Stimulated activated naive CD8-positive, alpha-beta T cell treated with anti-CD3 and anti-CD28 coated beads, Interleukin-15, Interleukin-2, amounts not matched to agents 100 U/mL and 50 U/mL, for 24 hours (primary cell): Measurements from ENCODE around the gene PIAS2.
"Not testable (repeated sequence)": the region's sequence is repeated elsewhere in the genome, so short reads cannot be mapped to it uniquely, and the experiment has no call there.

Experiments used
- ATAC-seq: fragments of 150-1000 bp; cut with Tn5 transposase; one replicate; pipeline ENCODE4 v1.10.0; 2021
- DNase-seq: peaks from one replicate; pipeline ENCODE4 v3.0.0; 2021

The PIAS2 gene

DNA sequence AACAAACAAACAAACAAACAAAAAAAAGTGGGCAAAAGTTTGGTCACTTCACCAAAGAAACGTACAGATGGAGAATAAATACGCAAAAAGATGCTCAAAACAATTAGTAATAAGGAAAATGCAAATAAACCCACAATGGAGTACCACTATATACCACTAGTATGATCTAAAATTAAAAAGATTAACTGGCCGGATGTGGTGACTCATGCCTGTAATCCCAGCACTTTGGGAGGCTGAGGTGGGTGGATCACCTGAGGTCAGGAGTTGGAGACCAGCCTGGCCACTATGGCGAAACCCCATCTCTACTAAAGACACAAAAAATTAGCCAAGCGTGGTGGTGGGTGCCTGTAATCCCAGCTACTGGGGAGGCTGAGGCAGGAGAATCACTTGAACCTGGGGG lies 84.9 kb downstream of the PIAS2 start:
- DNase-seq = not testable (repeated sequence)

DNA sequence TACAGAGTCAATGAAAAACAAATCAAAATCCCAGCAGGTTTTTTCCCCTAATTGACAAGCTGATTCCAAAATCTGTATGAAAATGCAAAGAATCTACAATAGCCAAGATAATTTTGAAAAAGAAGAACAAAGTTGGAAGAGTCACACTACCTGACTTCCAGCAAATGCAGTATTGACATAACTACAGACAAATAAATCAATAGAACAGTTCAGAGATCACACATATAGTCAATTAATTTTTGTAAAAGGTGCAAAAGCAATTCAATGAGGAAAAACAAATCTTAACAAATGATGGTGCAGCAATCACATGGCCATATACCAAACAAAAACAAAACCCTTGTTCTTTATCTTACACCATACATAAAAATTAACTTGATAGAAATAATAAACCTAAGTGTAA lies 85.9 kb downstream of the PIAS2 start:
- ATAC-seq = no peak
- DNase-seq = no peak

More for the DNA sequence above, 84.9 kb downstream of the PIAS2 start:
- not testable (repeated sequence) for ATAC-seq

DNA sequence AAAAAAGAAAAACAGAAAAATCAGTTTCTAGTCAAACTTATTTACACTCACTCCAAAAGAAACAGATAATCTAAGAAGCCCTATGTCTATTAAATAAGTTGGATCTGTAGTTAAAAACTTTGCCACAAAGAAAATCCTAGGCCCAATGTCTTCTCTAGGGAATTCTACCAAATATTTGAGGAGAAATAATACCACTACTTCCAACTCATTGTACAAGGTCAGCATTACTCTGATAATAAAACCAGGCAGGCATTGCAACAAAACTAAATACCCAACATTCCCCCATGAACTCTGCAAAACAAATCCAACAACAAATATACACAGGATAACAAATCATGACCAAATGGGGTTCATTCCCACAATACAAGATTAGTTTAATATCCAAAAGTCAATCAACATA lies 86.7 kb downstream of the PIAS2 start:
- ATAC-seq = no peak
- DNase-seq = no peak

DNA sequence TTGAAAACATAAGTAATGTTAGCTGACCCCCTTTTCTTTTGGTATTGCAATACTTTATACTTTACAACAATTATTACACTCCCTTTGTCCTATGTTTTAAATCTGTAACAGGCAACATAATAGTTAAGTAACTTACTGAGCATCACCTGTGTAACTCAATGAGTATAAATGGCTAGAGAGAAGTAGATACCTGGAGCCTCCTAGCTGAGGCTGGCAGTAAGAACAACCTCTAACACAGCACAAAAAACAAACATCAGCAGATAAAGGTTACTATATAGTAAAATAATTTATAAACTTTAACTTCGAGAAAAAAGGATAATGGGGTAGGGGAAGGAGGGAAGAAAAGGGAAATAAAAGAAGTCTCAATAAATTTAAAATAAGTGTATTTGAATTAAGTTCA lies 87.4 kb downstream of the PIAS2 start:
- ATAC-seq = no peak
- no peak for DNase-seq

DNA sequence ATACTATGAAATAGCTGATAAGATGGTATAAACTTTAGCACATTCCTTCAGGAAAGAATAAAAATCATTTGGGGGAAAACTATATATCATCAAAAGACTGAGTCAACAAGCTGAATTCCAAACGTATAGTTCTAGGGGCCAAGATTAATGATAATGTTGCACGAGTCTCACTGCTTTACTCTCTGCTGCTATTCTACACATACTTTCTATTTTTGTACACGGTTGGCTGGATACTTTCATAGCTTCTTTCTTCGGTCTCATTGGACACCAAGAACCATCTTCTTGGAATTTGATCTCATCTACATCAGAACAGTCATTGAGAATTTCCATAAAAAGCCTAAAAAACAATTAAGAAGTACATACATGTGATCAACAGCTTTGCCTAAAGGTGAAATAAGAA lies 87.8 kb downstream of the PIAS2 start:
- DNase-seq = no peak
- ATAC-seq = no peak

DNA sequence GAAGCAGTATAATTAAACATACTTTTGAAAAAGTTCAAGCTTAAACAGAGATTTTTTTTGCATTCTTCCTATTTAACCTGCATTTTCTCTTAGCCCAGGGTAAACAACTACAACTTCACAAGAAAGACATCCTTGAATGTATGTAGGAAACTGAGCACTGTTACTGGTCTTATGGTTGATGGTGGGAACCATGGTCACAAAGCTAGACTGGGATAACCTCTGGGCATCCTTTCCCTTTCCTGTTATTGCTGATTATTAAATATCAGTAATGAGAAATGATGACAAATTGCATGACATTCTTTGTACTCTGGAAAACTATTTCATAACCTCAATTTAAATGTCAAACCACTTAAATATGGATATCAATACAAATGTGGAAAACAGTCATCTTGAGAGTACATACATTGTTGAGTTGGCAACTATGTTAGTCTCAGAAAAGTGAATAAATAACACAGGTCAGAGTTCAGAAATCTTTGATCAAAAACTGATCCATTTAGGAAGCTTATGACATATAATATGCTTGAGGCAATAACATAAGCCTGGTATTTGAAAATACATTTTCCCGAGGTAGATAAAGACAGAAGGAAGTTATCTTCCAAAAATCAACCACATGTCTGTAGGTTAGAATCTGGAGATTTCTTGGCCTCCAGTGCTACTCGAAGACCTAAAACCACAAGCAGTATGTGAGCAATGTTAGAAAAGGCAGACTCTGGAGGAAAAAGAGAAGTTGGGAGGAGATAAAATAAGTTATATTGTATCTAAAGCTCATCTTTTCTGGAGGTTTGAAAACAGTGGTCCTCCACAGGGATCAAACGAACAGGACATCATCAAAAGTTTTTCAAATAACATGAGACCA lies 95.2 kb downstream of the PIAS2 start:
- ATAC-seq (peak; percentile 72), DNase-seq (no peak)

DNA sequence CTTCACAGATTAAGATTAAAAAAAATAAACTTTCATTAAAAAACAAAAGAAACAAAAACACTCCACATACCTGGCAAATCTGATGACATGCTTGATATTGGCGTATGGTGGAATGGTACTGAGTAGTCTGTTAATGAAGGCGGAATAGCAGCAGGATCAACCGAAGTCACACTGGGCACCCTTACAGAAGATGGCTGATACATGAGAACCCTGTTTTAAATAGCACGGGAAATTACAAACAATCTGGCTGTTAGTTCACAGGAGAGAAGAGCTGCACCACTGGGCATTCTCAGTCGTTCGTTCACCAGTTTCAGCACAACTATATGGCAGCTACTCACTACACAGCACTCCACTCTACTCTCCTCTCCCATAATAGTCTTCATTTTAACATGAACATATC lies 96.4 kb downstream of the PIAS2 start:
- DNase-seq = no peak
- no peak for ATAC-seq

DNA sequence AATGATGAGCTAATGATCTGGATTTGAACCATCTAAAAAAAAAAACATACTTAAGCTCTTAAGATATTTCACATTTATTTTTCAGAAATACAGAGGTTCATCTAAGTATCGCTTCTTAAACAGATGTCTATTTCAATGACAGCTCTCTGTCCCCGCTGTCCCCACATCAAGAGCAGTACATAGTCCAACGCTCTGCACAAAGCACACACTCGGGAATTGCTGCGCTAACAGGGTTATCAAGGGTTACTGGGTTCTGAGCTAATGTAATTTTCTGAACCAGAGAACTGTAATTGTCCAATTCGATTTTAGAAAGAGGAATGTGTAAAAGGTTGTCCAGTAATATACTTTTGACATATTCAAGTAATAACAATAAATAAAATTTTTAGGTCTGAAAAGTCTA lies 101.6 kb downstream of the PIAS2 start:
- ATAC-seq (no peak), DNase-seq (no peak)

DNA sequence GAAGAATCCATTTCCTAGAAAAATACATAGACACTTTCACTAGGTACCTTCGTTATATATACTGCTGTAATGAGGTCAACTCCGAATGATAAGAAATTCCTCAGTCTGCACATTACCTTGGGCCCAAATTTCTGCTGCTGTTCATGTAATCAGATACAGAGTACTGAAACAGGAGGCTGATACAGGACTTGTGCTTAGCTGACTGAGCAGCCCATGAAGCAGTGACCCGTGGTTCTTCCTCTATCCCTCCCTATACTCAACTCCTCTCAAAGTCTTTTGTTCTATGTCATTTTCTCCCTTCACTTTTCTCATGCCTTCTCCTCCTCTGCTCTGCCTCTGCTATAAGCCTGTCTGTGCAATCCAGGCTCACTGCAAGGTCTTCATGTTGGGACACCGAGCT lies 102.9 kb downstream of the PIAS2 start:
- ATAC-seq (no peak), DNase-seq (no peak)

DNA sequence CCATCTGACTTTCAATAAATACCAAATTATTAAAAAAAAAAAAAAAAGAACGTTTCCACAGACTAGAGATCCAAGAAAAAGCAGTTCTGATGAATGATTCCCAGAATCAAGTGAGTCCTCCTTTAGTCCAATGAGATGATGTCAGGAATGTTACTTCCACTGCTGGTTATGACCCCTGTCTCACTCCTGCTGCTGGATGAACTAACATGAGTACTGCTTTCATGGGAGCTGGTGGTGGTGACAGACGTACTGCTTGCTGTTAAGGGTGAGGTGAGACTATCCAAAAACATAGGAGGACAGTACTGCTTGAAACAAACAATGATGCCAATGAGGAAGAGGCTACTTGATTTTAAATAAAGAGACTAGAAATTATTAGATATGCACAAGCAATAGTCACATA lies 105.0 kb downstream of the PIAS2 start:
- DNase-seq = no peak
- no peak for ATAC-seq

DNA sequence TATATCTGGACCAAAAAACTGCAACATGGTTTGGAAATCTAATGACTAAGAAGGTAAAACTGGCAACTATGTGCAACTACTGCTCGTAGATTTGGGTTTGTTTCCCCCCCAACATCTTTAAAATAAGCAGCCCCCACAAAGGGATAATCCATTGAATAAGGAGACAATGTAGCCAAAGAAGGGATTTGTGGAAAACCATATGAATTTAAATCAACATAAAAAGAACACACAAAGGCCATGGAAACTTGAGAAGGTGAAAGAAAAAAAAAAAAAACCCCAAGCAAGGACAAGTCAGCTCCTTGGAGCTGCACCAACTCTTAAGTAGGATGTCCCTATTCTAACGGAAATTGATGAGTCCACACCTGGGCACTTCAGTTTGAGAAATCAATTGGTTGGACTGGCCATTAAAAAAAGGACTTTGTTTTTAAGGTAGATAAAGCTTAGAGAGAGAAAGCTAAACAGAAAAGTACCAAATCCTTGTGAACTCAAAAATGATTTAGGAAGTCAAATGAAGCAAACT lies 106.8 kb downstream of the PIAS2 start:
- DNase-seq = no peak

DNA sequence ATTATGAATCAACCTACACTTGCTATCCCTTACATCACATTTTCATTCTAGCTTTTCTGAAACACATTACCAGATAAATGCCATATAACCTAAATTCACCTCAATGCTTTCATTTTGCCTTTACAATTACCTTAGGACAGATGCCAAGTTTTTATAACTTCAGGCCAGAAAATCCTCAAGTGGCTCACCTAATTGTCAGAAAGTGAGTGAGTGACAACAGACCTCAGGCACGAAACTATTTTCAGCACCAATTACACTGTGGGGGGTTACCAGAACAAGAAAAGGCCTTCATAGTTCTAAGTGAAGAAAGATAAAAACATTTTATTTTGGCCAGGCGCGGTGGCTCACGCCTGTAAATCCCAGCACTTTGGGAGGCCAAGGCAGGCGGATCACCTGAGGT lies 108.2 kb downstream of the PIAS2 start:
- DNase-seq (no peak), ATAC-seq (no peak)

More for the DNA sequence above, 106.8 kb downstream of the PIAS2 start:
- ATAC-seq = no peak

DNA sequence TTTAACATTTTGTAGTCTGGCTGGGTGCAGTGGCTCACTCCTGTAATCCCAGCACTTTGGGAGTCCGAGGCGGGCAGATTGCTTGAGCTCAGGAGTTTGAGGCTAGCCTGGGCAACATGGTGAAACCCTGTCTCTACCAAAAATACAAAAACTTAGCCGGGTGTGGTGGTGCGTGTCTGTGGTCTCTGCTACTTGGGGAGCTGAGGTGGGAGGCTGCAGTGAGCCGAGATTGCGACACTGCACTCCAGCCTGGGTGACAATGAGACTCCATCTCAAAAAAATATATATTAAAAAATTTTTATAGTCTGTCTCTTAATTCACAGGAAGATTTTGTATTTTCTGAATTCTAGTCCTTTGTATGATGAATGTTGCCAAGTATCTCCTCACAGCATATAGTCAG lies 121.4 kb downstream of the PIAS2 start:
- not testable (repeated sequence) for ATAC-seq

DNA sequence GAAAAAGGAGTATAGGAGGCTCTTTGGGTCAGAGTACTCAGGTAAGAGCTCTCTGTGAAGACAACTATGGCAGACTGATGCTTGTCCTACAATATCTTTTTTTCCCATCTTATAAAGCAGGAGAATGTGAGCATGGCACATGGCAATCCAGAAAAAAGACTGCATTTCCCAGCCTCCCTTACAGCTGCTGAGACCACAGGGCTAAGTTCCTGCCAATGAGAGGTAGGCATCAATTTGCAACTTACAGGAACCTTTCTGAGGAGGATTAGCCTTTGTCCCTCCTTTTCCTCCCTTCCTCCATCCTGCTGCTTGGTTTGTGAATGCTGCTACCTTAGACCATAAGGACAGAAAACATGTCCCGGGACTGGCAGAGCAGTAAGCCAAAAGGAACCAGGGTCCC lies 122.7 kb downstream of the PIAS2 start:
- ATAC-seq (no peak), DNase-seq (no peak)

More for the DNA sequence above, 121.4 kb downstream of the PIAS2 start:
- not testable (repeated sequence) for DNase-seq

DNA sequence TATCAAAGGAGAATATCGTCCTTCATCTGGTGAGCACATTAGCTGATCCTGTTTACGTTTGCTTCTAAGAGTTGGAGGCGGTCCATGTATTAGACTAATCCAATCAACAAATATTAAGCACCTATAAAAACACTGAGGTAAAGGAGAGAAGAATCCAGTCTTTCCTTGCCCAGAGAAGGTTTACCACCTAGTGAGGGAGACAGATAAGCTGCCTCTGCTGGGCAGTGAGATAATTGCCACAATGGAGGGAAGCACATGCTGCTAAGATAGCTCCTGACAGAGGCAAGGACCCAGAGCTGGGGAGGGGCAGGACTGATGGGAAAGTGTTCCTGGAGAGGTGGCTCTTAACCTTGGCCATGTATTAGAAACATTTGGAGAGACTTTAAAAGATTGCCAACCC lies 123.7 kb downstream of the PIAS2 start:
- no peak for ATAC-seq

DNA sequence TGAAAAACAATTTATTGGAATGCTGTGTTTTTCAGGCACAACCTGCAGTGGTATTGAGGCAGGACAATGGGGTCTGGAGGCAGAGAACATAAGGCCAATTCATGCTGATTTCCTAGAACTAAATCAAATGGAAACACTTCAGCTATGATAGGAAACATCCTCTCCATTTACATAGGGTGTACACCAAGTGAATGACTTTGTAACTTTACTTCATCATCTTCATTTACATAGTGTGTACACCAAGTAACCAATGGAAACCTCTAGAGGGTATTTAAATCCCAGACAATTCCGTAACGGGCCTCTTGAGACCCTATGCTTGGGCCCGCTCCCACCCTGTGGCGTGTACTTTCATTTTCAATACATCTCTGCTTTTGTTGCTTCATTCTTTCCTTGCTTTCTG lies 128.2 kb downstream of the PIAS2 start:
- DNase-seq (no peak), ATAC-seq (no peak)

More for the DNA sequence above, 123.7 kb downstream of the PIAS2 start:
- DNase-seq = no peak

DNA sequence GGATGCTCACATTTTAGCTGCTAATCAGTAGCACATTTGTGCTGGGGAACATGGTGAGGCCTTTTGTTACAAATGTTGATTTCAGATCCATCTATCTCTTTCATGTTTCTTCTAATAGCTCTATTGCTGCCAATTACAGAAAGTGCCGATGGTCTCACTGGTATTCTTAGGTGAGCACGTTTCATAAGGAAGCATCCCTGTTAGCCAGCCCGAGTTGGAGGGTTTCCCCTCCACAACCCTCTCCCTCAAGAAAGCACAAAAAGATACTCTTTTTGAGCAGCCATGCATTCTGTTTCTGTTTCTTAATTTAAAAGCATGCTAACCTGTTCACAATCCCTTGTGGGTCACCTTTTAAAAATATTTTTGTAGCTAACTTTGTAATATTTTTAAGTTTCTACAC lies 129.6 kb downstream of the PIAS2 start:
- no peak for ATAC-seq
- DNase-seq = no peak

DNA sequence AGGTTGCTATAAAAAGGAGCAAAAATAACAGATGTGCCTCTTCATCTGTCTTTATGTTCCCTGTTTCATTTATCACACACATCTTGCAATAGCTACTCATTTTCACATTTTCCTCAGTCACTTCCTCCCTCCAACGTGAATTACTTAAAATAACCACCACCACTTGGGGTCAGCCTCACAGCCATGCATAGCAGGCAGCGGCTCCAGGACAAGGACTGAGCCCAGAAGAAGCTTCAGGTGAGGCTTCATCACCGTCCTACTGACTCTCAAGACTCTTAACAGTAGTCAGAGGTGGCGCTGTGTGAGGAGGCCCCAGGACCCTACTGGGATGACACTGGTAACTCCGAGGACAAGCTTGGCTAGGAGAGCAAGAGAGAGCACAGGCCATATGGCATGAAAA lies 144.9 kb downstream of the PIAS2 start:
- ATAC-seq (no peak), DNase-seq (no peak)

DNA sequence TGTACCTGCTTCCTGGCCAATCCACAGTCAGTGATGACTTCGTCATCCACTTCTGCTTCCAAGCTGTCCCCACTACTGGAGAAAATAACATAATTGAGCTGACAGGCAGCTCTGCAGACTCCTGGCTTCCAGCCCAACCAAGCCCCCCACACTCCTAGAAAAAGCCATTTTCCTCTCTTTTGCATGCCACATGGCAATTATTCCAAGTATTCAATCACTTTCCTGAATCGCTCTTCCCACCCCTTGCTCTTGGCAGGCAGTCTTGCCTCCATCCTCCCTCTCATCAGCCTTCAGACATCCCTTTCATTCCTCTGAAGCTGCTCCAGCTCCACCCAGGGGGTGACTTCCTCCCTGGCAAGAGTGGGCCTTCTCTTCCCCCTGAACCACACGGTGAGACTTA lies 146.2 kb downstream of the PIAS2 start:
- DNase-seq (no peak), ATAC-seq (no peak)

DNA sequence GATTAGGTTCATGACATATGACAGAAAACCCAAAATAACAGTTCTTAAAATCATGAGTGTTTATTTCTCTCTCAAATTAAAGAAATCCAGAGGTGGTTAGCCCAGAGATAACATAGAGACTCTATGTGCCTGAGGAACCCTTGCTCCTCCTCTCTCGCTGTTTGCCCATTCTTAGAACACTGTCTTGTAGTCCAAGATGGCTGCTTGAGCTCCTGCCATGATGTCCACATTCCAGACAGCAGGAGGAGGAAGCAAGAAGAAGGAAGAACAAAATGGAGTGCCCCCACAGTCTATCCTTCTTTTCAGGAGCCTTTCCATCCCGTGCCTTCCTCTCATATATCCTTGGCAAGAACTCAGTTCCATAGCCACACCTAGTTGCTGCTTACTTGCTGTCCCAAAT lies 146.6 kb downstream of the PIAS2 start:
- no peak for ATAC-seq

DNA sequence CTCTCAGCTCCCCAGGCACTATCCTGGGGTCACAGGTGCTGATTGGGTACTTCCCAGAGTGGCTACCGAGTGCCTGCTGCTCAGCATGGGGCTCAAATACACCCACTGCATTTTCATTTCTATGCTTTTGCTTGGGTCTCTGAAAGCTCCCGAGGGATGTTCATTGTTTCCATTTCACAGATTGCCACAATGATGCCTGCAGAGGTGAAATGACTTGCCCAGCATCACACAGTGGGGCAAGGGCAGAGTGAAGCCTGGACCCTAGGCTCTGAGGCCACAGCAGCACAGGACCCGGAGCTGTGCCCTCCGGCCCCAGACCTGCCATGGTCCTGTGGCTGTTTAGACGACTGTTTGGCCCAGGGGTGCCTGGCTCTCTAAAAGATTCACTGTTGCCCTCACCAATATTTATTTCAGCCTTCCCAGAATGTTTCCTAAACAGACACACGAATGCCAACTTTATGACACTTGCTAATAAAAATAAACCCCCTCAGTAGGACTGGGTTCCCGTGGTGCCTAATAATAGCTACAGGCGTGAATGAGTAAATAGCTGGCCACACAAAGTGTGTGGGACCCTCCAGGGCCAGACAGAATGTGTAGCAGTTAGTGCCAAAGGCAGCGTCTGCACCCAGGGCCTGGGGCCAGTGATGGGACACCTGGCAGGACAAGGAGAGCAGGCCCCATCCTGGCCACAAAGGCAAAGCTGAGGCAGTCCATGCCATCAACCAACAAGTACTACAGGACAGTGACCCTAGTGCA lies 149.0 kb downstream of the PIAS2 start:
- no peak for ATAC-seq
- DNase-seq = no peak

More for the DNA sequence above, 146.6 kb downstream of the PIAS2 start:
- no peak for DNase-seq

DNA sequence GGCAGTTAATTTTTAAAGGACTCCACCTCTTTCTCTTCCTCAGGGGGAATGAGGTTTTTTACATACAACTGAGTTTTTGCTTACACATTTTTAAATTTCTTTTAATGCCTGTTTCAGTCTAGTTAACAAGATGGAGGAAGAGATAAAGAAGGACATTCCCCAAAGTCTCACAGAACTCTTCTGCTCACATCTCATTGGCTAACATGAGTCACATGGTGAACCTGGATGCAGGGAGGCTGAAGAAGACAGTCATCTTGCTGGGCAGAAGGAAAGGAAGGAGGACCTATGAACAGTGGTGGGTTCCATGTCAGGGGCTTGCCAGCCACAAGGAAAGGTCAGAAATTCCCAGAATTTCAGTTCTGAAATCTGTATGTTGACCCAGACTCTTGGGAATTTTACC lies 150.1 kb downstream of the PIAS2 start:
- ATAC-seq (no peak), DNase-seq (no peak)

DNA sequence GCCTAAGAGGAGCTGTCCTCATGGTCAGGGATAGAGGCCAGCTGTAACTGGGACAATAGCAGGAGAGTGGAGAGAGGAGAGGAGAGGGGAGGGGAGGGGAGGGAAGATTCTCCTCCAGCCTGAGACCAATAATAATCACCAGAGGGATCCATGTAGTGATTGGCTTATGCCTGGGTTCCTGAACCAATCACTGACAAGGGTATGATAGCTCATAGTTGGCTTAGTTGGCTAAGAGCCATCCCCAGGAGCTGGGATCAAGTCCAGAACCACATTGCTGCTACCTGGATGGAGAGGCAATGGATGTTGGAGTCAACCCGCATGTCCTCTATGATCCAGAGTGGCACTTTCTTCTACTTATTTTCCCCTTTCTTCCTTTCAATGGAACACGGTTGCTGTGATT lies 152.7 kb downstream of the PIAS2 start:
- DNase-seq = no peak
- no peak for ATAC-seq
